Measurements from ENCODE around the gene KDM2A. TPM values are rescaled to one million over a fixed set of nuclear protein-coding genes. Genes with fewer than 3 reads are reported as not detected.
A peak's percentile ranks its signal among the peaks of the same experiment; 100 is the strongest.

KDM2A gene
- polyA plus RNA-seq, 3 donors, result 76.2 to 89.1 (median 88.0) TPM

DNA sequence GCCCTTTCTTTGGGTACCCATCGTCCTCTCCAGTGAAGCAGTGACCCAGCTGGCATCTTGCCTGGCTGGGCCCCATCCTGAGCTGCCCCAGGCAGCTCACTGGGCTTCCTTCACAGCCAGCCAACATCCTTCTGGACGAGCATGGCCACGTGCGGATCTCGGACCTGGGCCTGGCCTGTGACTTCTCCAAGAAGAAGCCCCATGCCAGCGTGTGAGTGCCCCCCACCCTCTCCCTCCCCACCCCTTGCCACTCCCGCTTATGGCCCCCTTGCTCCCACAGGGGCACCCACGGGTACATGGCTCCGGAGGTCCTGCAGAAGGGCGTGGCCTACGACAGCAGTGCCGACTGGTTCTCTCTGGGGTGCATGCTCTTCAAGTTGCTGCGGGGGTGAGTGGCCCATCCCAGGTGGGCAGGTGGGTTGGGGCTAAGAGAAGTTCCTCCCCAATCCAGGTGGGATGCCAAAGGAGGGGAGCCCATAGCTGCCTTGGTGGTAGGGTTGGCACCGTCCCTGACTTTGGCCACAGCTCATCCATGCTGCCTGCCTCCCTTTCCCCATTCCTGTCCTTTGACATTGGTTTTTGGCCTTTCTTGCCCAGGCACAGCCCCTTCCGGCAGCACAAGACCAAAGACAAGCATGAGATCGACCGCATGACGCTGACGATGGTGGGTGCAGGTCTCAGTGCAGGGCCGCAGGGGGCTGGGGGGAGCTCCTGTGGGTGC, 163.3 kb downstream of the KDM2A start:
- DNase-seq, result no peak

DNA sequence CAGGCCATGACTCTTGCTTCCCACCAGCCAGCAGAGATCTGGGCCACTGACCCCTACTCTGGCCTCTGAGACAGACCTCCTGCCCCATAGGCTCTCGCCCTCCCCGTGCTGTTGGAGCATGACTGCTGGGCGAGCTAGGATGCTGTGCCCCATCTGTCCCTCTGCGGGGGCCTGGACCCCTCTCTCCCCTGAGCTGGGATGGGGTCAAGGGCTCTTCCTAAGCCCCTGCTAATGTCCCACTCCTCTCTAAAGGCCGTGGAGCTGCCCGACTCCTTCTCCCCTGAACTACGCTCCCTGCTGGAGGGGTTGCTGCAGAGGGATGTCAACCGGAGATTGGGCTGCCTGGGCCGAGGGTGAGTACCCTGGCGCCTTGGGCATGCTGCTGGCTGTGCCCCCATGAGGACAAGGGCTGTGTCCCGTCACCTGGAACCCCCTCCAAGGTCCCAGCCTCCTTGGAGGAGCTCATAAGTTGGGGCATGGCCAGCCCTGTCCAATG, 163.9 kb downstream of the KDM2A start:
- no peak for DNase-seq

DNA sequence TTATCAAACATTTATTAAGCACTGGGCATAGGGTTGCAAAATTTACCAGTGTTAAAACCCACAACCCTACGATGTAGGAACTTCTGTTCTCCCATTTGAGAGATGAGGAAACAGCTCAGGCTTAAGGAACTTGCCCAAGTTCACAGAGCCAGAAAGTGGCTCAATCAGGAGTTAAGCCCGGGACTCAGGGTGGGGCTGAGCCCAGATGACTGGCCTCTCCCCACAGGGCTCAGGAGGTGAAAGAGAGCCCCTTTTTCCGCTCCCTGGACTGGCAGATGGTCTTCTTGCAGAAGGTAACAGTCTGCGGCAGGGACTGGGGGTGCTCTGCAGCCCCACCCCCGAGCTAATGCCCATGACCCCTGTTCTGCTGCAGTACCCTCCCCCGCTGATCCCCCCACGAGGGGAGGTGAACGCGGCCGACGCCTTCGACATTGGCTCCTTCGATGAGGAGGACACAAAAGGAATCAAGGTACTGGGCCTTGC, 164.5 kb downstream of the KDM2A start:
- no peak for DNase-seq

DNA sequence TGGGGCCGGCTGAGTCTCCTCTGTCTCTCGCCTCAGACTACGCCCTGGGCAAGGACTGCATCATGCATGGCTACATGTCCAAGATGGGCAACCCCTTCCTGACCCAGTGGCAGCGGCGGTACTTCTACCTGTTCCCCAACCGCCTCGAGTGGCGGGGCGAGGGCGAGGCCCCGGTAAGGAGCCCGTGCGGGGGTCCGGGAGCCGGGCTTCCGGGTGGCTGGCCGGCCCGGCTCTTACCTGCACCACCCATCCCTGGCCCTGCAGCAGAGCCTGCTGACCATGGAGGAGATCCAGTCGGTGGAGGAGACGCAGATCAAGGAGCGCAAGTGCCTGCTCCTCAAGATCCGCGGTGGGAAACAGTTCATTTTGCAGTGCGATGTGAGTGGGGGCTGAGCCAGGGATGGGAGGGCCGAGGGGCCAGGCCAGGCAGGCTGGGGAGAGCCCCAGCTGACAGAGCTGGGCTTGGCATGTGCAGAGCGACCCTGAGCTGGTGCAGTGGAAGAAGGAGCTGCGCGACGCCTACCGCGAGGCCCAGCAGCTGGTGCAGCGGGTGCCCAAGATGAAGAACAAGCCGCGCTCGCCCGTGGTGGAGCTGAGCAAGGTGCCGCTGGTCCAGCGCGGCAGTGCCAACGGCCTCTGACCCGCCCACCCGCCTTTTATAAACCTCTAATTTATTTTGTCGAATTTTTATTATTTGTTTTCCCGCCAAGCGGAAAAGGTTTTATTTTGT, 165.9 kb downstream of the KDM2A start:
- DNase-seq, result no peak

DNA sequence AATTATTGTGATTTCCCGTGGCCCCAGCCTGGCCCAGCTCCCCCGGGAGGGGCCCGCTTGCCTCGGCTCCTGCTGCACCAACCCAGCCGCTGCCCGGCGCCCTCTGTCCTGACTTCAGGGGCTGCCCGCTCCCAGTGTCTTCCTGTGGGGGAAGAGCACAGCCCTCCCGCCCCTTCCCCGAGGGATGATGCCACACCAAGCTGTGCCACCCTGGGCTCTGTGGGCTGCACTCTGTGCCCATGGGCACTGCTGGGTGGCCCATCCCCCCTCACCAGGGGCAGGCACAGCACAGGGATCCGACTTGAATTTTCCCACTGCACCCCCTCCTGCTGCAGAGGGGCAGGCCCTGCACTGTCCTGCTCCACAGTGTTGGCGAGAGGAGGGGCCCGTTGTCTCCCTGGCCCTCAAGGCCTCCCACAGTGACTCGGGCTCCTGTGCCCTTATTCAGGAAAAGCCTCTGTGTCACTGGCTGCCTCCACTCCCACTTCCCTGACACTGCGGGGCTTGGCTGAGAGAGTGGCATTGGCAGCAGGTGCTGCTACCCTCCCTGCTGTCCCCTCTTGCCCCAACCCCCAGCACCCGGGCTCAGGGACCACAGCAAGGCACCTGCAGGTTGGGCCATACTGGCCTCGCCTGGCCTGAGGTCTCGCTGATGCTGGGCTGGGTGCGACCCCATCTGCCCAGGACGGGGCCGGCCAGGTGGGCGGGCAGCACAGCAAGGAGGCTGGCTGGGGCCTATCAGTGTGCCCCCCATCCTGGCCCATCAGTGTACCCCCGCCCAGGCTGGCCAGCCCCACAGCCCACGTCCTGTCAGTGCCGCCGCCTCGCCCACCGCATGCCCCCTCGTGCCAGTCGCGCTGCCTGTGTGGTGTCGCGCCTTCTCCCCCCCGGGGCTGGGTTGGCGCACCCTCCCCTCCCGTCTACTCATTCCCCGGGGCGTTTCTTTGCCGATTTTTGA, 166.8 kb downstream of the KDM2A start:
- no peak for DNase-seq

DNA sequence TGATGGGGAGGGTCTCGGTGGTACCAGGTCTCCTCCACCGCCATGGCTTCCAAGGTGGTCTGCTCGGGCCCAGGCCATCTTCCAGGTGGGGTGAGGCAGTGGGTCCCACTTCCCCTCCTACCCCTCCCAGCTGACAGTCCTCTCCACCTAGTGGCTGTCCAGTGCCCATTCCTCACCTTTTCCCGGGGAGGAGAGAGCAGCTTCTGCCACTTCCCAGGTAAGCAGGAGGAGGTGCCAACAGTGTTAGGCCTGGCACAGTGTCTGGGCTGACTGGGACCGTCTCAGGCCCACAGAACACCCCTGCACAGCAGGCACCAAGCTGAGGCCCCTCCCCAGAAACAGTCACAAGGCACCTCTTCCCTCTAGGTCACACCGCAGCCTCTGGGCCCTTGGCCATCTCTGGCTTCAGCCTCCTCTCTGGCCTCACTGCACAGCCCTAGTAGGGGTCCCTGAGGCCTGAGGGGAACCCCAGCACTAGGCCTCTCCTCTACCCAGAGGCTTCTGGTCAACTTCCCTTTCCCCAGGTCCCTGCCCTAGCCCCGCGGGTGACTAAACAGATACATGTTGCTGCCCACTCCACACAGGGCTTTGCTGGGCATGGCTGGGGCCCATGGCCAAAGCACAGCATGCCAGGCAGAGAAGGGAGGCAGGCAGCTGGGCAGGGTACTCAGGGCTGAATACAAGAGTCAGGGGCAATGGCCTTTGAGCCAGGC, 167.7 kb downstream of the KDM2A start:
- no peak for DNase-seq

DNA sequence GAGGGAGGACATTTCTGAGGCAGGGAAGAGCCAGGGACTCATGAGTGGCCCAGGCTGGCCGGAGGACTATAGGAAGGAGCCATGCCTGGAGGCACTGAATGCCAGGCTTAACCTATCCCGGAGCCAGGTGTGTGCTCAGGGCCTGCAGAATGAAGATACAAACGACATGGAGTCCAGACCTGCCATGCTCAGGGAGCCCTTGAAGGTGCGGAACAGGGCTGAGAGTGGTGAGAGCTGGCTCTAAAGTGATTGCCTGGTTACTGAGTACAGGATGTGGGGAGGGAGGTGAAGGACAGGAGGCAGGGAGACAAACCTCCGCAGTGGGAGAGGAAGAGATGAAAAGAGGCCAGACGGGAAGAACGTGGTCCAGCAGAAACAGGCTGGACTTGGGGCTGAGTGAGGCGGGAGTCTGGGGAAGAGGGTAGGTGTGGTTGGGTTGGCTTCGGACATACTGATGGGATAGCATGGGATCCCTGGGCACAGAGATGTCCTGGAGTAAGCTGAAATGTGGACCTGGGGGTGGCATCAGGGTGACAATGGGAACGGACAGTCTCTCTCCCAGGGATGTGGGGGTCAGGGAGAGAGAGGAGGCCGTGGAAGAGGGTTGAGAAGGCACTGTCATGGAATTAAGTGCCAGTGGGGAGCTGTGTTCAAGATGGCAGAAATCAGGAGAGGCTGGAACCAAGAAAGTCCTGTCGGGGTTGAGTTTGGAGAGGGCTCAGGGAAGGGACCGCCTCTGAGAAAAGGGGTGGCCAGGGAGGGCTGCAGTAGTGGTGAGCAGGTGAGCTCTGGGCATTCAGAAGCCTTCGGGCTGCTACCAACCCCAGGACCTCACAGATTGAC, 168.5 kb downstream of the KDM2A start:
- no peak for DNase-seq

DNA sequence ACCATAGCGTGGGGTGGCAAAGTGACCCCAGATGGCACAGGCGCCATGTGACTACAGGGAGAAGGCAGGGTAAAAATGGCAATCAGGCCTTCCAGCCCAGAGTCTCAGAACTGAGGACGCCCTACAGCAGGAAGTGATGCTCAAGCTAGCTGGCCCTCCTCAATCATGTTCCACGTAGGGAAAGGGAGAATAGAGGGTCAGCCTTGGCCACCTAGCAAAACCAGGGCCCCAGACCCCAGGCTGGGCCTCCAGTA, 169.1 kb downstream of the KDM2A start:
- DNase-seq, result no peak

DNA sequence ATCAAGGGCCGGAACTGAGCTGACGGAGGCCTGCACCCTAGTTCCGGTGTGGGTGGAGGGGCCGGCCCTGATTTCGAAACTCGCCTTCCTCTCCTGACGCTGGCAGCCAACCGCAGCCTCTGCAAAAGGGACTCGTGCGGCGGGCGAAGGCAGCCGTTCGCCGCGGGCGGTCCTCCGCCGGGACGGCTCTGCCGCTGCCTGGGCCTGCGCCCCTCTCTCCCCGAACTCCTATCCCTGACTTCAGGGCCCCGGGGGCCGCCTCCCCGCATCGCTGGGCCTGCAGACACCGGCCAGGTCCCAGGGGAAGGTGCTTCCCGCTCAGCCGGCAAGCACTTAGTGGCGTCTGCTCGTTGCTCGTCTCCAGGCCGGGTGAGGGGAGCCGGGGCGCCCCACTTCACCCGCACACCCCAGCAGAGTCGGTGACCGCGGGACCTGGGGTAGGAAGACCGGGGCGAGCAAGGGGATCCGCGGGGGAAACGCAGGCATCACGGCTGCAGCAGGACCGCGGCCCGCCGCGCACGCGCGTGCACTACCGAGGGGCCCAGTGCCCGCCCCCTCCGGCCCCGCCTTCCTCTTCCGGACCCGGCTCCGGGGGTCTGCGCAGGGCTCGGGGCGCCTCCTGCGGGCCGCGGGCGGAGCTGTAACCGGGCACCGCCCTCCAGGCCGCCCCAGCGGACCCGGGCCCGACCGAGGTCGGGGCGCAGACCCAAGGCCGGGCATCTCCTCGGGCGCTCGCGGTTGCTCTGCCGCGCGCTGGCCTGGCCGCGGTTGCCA, 169.6 kb downstream of the KDM2A start:
- peak; percentile 89 for DNase-seq

DNA sequence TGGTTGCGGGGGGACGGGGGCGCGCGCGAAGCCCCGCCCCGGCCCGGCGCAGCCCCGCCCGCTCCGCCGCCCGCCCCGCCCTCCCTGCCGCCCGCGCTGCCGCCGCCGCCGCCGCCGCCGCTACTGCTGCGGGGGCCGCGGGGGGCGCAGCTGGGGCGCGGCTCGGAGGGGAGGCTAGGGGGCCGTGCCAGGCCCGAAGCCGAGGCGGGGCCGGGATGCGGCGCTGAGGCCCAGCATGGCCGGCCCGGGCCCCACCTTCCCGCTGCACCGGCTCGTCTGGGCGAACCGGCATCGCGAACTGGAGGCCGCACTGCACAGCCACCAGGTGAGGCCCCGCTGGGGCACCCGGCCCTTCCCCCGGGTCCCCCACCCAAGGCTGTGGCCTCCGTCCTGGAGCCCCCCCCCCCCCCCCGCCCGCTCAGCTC, 170.2 kb downstream of the KDM2A start, which contains the start of gene ANKRD13D:
TSS of gene ANKRD13D (plus strand) at position 78 of the 425 bp plus-strand sequence. CDS start at position 236, 158 bp downstream.
- DNase-seq, result no peak

DNA sequence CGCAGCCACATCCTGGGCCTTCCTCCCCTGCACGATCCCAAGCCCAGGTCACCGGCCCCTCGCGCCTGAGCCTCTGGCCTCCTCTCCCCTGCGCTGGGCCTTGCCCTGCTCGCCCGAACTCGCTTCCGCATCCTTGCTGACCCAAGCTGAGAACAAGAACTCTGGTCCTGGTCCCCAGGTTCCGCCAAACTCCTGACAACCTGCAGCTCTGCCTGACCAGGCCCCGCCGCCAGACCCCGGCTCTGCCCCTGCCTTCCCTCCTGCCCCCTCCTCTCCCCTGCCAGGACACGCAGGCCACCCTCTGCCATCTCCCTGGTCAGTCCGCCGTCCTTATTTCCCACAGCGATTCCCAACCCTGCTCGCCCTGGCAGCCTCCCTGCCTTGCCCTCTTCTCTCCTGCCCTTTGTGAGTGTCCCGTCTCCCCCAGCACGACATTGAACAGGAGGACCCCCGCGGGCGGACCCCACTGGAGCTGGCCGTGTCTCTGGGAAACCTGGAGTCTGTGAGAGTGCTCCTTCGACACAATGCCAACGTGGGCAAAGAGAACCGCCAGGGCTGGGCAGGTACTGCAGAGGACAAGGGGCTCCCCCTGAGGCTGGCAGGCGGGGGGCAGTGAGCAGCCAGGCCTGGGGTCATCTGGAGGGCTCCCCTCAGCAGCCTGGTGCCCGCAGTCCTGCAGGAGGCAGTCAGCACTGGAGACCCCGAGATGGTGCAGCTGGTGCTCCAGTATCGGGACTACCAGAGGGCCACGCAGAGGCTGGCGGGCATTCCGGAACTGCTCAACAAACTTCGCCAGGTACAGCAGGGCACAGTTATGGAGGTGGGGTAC, 170.8 kb downstream of the KDM2A start:
- DNase-seq, result no peak

DNA sequence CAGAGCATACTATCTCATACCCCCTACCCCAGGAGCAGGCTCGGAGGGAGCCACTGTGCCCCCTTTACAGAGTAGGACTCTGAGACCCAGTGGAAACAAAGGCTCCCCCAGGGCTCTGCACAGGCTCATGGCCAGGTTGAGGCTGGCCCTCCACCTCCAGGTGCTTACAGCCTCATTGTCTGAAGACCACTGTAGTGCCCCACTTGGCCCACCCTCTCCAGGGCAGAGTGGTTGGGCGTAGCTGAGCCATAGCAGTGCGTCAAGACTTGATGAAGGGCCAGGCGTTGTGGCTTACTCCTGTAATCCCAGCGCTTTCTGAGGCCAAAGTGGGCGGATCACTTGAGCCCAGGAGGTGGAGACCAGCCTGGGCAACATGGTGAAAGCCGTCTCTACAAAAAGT, 171.7 kb downstream of the KDM2A start:
- DNase-seq, result no peak

DNA sequence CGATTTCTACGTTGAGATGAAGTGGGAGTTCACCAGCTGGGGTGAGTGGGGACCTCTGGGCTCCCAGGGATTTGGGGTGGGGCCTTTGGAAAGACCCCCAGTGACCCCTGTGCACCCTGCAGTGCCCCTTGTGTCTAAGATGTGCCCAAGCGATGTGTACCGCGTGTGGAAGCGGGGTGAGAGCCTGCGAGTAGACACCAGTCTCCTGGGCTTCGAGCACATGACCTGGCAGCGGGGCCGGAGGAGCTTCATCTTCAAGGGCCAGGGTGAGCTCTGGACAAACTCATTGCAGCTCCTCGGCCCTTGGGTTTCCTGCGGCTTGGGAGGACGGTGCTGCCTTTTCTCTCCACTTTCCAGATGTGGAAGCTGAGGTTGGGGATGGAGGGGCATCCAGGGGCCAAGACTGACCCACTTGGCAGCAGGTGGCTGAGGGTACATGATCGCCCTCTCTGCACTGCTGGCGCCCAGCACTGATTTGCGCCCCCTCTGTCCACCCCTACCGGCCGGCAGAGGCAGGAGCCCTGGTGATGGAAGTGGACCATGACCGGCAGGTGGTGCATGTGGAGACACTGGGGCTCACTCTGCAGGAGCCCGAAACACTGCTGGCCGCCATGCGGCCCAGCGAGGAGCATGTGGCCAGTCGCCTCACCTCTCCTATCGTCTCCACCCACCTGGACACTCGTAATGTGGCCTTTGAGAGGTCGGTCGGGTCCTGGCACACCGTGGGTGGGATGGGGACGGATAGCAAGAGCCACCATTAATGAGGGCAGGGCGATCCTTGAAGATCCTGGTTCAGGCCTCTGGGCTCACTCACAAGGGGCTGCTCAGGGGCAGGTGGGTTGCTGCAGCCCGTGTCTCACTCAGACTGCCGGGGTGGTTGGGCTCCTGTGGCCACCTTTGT, 172.7 kb downstream of the KDM2A start:
- DNase-seq, result no peak

DNA sequence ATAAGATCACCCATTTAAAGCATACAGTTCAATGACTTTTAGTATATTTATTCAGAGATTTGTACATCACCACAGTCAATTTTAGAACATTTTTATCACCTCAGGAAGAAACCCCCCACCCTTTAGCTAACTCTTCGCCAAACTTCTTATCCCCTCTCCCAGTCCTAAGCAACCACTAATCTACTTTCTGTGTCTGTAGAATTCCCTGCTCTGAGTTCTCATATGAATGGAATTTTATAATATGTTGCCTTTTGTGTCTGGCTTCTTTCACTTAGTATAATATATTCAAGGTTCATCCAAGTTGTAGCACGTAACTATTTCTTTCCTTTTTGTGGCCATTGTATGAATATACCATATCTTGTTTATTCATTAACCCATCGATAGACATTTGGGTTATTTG, 173.6 kb downstream of the KDM2A start:
- no peak for DNase-seq

DNA sequence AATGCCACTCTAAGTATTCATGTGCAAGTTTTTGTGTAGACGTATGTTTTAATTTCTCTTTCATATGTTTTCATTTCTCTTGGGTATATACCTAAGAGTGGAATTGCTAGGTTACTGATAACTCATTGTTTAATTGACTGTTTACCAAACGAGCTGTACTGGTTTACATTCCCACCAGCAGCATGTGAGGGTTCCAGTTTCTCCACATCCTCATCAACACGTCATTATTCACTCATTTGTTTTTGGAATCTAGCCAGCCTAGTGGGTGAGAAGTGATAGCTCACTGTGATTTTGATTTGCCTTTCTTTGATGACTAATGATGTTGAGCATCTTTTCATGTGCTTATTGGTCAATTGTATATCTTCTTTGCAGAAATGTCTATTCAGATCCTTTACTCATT, 174.0 kb downstream of the KDM2A start:
- DNase-seq, result no peak

DNA sequence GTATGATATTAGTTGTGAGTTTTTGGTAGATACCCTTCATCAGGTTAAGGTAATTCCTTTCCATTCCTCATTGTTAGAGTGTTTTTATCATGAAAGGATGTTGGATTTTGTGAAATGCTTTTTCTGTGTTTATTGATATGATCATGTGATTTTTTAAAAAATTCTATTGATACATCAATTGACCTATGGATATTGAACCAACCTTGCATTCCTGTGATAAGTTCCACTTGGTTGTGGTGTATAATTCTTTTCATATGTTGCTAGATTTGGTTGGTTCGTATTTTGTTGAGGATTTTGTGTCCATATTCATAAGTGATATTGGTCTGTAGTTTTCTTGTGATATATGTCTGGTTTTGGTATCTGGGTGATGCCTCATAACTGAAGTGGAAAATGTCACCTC, 176.8 kb downstream of the KDM2A start:
- DNase-seq, result no peak

DNA sequence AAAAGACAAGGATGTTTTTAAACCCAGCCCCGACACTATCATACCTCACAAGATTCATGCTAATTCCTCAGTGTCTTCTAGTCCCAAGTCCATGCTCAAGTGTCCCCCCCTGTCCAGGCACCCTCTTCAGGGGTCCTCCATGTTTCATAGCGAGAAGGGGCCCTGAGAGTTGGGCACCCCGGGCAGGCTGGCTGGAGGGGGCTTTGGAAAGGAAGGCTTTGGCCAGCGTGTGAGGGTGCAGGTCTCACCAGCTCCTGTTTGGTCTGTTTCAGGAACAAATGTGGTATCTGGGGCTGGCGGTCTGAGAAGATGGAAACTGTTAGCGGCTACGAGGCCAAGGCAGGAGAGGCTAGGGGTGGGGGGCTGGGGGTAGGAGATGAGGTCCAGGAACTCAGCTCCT, 179.7 kb downstream of the KDM2A start:
- DNase-seq, result no peak

Data from renal pelvis (tissue), 4 donors.